ENCODE results near the gene NEDD4L. TPM values are rescaled to one million over a fixed set of nuclear protein-coding genes. Genes with fewer than 3 reads are reported as not detected.

Gene NEDD4L
- total RNA-seq, 1 donor from 2014 or later = 32.6 TPM

DNA sequence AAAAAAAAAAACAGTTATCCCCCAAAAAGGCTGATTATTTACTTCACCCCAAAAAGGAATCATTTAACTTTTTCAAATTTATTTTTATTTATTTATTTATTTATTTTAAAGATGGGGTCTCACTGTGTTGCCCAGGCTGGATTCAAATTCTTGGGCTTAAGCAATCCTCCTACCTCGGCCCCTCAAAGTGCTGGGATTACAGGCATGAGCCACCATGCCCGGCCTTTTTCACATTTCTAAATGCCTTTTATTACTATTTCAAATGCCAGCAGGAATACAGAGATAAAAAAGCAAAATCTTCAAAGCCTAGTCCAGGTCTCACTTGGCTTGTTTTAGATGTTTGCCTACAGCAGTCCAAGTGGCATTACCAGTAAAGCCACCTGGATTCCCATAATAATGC, 345.7 kb downstream of the NEDD4L start:
- no peak overlapping the region for H3K27ac Mint-ChIP-seq
- no peaks in the 10 kb centered on the region for H3K9me3 Mint-ChIP-seq
- DNase-seq (no peak), ATAC-seq (ENCODE audit: low read depth) (no peak)
- H3K4me1 Mint-ChIP-seq = no peaks in the 10 kb centered on the region
- no peak overlapping the region for H3K4me3 Mint-ChIP-seq
- intact Hi-C loops (cut with micrococcal nuclease) = no loop called here
- TF ChIP-seq, protein P1, sequence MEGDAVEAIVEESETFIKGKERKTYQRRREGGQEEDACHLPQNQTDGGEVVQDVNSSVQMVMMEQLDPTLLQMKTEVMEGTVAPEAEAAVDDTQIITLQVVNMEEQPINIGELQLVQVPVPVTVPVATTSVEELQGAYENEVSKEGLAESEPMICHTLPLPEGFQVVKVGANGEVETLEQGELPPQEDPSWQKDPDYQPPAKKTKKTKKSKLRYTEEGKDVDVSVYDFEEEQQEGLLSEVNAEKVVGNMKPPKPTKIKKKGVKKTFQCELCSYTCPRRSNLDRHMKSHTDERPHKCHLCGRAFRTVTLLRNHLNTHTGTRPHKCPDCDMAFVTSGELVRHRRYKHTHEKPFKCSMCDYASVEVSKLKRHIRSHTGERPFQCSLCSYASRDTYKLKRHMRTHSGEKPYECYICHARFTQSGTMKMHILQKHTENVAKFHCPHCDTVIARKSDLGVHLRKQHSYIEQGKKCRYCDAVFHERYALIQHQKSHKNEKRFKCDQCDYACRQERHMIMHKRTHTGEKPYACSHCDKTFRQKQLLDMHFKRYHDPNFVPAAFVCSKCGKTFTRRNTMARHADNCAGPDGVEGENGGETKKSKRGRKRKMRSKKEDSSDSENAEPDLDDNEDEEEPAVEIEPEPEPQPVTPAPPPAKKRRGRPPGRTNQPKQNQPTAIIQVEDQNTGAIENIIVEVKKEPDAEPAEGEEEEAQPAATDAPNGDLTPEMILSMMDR (IDR thresholded peaks at IDR 0.05) = no peak
- CTCF ChIA-PET = no interaction called here
- peaks cover 70% of the 10 kb centered on the region for H3K36me3 Mint-ChIP-seq (ENCODE audit: low read depth)
- no peaks in the 10 kb centered on the region for H3K27me3 Mint-ChIP-seq
- POLR2A ChIA-PET = no interaction called here

DNA sequence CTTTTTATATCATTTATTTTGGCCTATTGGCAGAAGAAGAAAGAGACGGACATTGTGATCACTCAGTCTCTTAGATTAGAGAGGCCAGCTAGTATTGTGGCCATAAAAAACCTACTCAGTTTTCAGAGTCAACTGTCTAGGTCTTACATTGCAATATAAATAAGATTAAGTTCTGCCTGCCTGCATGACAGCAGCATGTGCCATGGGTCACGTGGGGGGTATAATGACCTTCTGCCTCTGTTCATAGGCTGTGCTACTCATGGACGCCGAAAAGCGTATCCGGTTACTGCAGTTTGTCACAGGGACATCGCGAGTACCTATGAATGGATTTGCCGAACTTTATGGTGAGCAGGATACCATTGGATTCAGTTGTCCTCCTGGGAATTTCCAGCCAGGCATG, 346.4 kb downstream of the NEDD4L start:
- peaks cover 66% of the 10 kb centered on the region for H3K36me3 Mint-ChIP-seq (ENCODE audit: low read depth)
- POLR2A ChIA-PET = no interaction called here
- no peaks in the 10 kb centered on the region for H3K27me3 Mint-ChIP-seq
- intact Hi-C loops (cut with micrococcal nuclease) = no loop called here
- DNase-seq (no peak), ATAC-seq (ENCODE audit: low read depth) (no peak)
- CTCF ChIA-PET = no interaction called here
- no peaks in the 10 kb centered on the region for H3K9me3 Mint-ChIP-seq
- TF ChIP-seq, protein P1 (IDR thresholded peaks at IDR 0.05) = no peak
- no peak overlapping the region for H3K4me3 Mint-ChIP-seq
- no peak overlapping the region for H3K27ac Mint-ChIP-seq
- H3K4me1 Mint-ChIP-seq = no peaks in the 10 kb centered on the region

DNA sequence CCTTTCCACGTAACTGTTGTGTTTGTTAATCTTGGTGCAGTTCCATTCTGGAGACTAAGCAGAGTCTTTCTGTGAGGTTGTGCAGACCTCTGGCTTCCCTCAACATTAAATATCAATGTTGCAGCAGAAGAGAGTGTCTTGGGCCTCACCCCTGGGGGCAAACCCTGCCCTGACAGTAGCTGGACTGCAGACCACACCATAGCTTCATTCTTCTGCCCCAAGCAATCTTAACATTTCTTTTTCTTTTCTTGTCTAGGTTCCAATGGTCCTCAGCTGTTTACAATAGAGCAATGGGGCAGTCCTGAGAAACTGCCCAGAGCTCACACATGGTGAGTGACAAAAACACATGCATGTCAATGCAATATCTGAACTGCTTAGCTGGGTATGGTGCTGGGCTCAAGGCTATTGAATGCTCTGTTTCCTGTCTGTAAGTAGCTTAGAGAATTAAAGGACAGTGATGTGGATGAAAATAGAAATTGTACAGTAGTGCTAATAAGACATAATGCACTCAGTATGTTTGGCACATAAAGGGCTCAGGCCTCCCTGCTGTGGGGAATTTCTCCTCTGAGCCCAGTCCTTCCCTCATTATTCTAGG, 347.3 kb downstream of the NEDD4L start:
- intact Hi-C loops (cut with micrococcal nuclease) = no loop called here
- CTCF ChIA-PET = no interaction called here
- POLR2A ChIA-PET = no interaction called here
- H3K4me3 Mint-ChIP-seq = no peak overlapping the region
- DNase-seq (no peak), ATAC-seq (ENCODE audit: low read depth) (no peak)
- H3K4me1 Mint-ChIP-seq = no peaks in the 10 kb centered on the region
- H3K27me3 Mint-ChIP-seq = no peaks in the 10 kb centered on the region
- no peaks in the 10 kb centered on the region for H3K9me3 Mint-ChIP-seq
- TF ChIP-seq, protein P1 (IDR thresholded peaks at IDR 0.05) = no peak
- peaks cover 65% of the 10 kb centered on the region for H3K36me3 Mint-ChIP-seq (ENCODE audit: low read depth)
- no peak overlapping the region for H3K27ac Mint-ChIP-seq

DNA sequence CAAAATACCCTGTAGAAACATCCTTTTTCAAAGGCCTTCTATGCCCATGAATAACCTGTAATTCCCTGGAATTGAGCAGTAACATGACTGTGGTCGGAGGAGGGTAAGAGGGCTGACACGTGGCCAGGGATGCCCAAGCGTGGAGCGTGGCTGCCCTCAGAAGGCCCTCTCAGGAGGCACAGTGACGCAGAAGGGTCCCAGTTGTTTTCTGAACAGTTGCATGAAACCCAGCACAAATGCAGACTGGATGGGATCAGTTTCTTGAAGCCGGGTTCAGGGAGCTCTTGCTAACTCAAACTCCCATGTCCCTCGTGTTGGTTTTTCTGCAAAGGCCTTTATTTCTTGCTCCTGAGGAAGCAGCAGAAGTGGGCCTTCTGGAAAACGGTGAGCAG, 347.9 kb downstream of the NEDD4L start:
- no peaks in the 10 kb centered on the region for H3K9me3 Mint-ChIP-seq
- H3K4me1 Mint-ChIP-seq = no peaks in the 10 kb centered on the region
- peaks cover 63% of the 10 kb centered on the region for H3K36me3 Mint-ChIP-seq (ENCODE audit: low read depth)
- DNase-seq (no peak), ATAC-seq (ENCODE audit: low read depth) (no peak)
- H3K27ac Mint-ChIP-seq = no peak overlapping the region
- no peak overlapping the region for H3K4me3 Mint-ChIP-seq
- POLR2A ChIA-PET = no interaction called here
- intact Hi-C loops (cut with micrococcal nuclease) = no loop called here
- H3K27me3 Mint-ChIP-seq = no peaks in the 10 kb centered on the region
- TF ChIP-seq, protein P1 (IDR thresholded peaks at IDR 0.05) = no peak
- CTCF ChIA-PET = no interaction called here

DNA sequence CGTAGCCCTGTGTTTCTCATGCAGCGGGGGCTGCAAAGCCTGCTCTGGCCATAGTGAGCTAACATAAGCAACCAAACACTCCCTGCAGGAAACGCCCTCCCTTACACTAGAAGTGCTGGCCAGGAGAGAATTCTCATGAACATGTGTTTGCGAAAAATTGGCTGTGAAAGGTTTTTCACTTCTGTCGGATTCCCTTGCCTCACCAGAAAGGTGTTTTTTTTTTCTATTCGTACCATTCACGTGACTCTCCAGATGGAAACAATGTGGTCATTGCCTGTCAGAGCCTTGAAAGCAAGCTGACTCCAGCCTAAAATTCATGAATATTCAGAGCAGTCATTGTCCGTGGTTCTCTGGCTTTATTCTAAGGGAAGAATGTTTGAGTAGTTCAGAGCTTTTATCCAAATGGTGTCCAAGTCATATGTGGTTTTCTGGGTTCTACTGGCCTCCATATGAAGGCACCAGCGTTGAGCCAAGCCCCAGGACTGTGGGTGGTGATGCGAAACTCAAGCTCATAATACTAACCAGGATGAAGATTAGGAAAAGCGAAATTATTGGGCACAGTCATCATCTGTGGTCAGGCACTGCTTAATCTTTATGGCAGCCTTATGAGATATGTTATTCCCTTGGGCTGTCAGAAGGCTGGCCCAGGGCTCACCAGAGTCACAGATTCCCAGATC, 348.4 kb downstream of the NEDD4L start:
- Mint-ChIP-seq H3K27ac (no peak overlapping the region), H3K27me3 (no peaks in the 10 kb centered on the region), H3K4me3 (no peak overlapping the region), H3K36me3 (ENCODE audit: low read depth) (peaks cover 64% of the 10 kb centered on the region), H3K4me1 (no peaks in the 10 kb centered on the region), H3K9me3 (no peaks in the 10 kb centered on the region)
- TF ChIP-seq, protein P1 (IDR thresholded peaks at IDR 0.05) = no peak
- POLR2A ChIA-PET = no interaction called here
- intact Hi-C loops (cut with micrococcal nuclease) = no loop called here
- CTCF ChIA-PET = no interaction called here
- ATAC-seq (ENCODE audit: low read depth) = no peak
- DNase-seq = no peak

Data from activated B cell treated with CpG ODN at 0.5 μM for 24 hours (primary cell).